GM23338 (cell line): ENCODE measurements around the gene STK32C. TPM values are rescaled to one million over a fixed set of nuclear protein-coding genes. Genes with fewer than 3 reads are reported as not detected.

Experiments
- ATAC-seq: fragments of 200-7000 bp; cut with Tn5 transposase; 3 replicates; pipeline ENCODE4 v1.9.1; 2020
- DNase-seq: peaks from one replicate; pipeline ENCODE4 v3.0.0-alpha.2; 2015; ENCODE audit warnings: low spot score
- H2AFZ ChIP-seq: fragments of 200-600 bp; sonication (generic); 2 replicates; pipeline ENCODE4 v1.8.0; 2016; ENCODE audit warnings: antibody characterized with exemption, mild to moderate bottlenecking, moderate library complexity
- H3F3A ChIP-seq: fragments of 200-600 bp; sonication (generic); replicated peaks from 2 replicates; pipeline ENCODE4 v1.8.0; 2017; ENCODE audit warnings: antibody characterized with exemption, mixed run types, low read depth
- H3K27ac ChIP-seq: fragments of 200-600 bp; sonication (generic); 2 replicates; pipeline ENCODE4 v1.6.1; 2016; ENCODE audit warnings: low read depth
- H3K27me3 ChIP-seq: fragments of 200-600 bp; sonication (generic); 2 replicates; pipeline ENCODE4 v1.8.0; 2016; ENCODE audit warnings: mild to moderate bottlenecking, mixed run types, moderate library complexity; ENCODE audit not compliant: insufficient read depth
- H3K36me3 ChIP-seq: fragments of 200-600 bp; sonication (generic); 2 replicates; pipeline ENCODE4 v1.8.0; 2016; ENCODE audit warnings: mild to moderate bottlenecking; ENCODE audit not compliant: insufficient read depth
- H3K4me1 ChIP-seq: fragments of 200-600 bp; sonication (generic); 2 replicates; pipeline ENCODE4 v1.8.0; 2016; ENCODE audit warnings: mild to moderate bottlenecking, moderate library complexity; ENCODE audit not compliant: insufficient read depth
- H3K4me2 ChIP-seq: fragments of 200-600 bp; sonication (generic); 2 replicates; pipeline ENCODE4 v1.7.1; 2017; ENCODE audit warnings: mixed run types
- H3K4me3 ChIP-seq: fragments of 200-600 bp; sonication (generic); 2 replicates; pipeline ENCODE4 v1.6.1; 2016; ENCODE audit warnings: mixed run types
- H3K79me2 ChIP-seq: fragments of 200-600 bp; sonication (generic); replicated peaks from 2 replicates; pipeline ENCODE4 v1.8.0; 2017; ENCODE audit warnings: mild to moderate bottlenecking; ENCODE audit not compliant: insufficient read depth
- H3K9me2 ChIP-seq: fragments of 200-600 bp; sonication (generic); 2 replicates; pipeline ENCODE4 v1.8.0; 2017; ENCODE audit not compliant: insufficient read depth
- H4K20me1 ChIP-seq: fragments of 200-600 bp; sonication (generic); replicated peaks from 2 replicates; pipeline ENCODE4 v1.8.0; 2017; ENCODE audit warnings: mild to moderate bottlenecking; ENCODE audit not compliant: insufficient read depth
- H3K27ac Mint-ChIP-seq: 2 replicates; pipeline ENCODE4 v1.8.0; 2020; ENCODE audit warnings: inconsistent platforms, mild to moderate bottlenecking, moderate library complexity, mixed read lengths
- H3K27me3 Mint-ChIP-seq: 3 replicates; pipeline ENCODE4 v1.8.0; 2022; ENCODE audit warnings: low read depth, mild to moderate bottlenecking, moderate library complexity, mixed read lengths, inconsistent platforms; ENCODE audit not compliant: insufficient read depth, poor library complexity
- H3K36me3 Mint-ChIP-seq: 3 replicates; pipeline ENCODE4 v1.8.0; 2021; ENCODE audit warnings: low read depth, mild to moderate bottlenecking, inconsistent platforms, moderate library complexity, mixed read lengths
- H3K4me1 Mint-ChIP-seq: 3 replicates; pipeline ENCODE4 v1.8.0; 2020; ENCODE audit warnings: mild to moderate bottlenecking, inconsistent platforms, mixed read lengths
- H3K4me3 Mint-ChIP-seq: 3 replicates; pipeline ENCODE4 v1.8.0; 2021; ENCODE audit warnings: moderate library complexity, mild to moderate bottlenecking, inconsistent platforms, mixed read lengths
- H3K9me3 Mint-ChIP-seq: 3 replicates; pipeline ENCODE4 v1.8.0; 2020; ENCODE audit warnings: moderate library complexity, mild to moderate bottlenecking, inconsistent platforms, mixed read lengths
- CREB1 ChIP-seq: fragments of 250-450 bp; sonication (Bioruptor Pico); IDR thresholded peaks from 2 replicates; pipeline ENCODE4 v1.5.0; 2020; ENCODE audit warnings: low read depth, mild to moderate bottlenecking, moderate library complexity
- CTCF ChIP-seq, 2 experiments: fragments of 200-600 bp in 1 of 2; sonication (generic) in 1 of 2; conservative IDR thresholded peaks; 2 replicates each; pipeline versions ENCODE4 v1.5.1 to v1.6.1; 2016 to 2017; ENCODE audit warnings: antibody characterized with exemption in 2 of 2, low read depth in 2 of 2, mild to moderate bottlenecking in 2 of 2, moderate library complexity in 1 of 2
- ETS1 ChIP-seq: IDR thresholded peaks from 2 replicates; pipeline ENCODE4 v1.6.1; 2016; ENCODE audit warnings: antibody characterized with exemption
- EZH2 ChIP-seq: fragments of 200-600 bp; sonication (generic); IDR thresholded peaks from one replicate; pipeline ENCODE4 v1.8.0; 2017; ENCODE audit warnings: antibody characterized with exemption, mild to moderate bottlenecking, low read depth; ENCODE audit not compliant: unreplicated experiment
- EZH2phosphoT487 ChIP-seq: fragments of 200-600 bp; sonication (generic); IDR thresholded peaks from one replicate; pipeline ENCODE4 v1.8.1; 2018; ENCODE audit warnings: antibody characterized with exemption; ENCODE audit not compliant: unreplicated experiment
- JUNB ChIP-seq: IDR thresholded peaks from one replicate; pipeline ENCODE4 v1.6.1; 2016; ENCODE audit warnings: antibody characterized with exemption; ENCODE audit not compliant: unreplicated experiment
- NANOG ChIP-seq: IDR thresholded peaks from 2 replicates; pipeline ENCODE4 v1.6.1; 2016; ENCODE audit warnings: antibody characterized with exemption, borderline replicate concordance
- POLR2AphosphoS5 ChIP-seq: IDR thresholded peaks from 2 replicates; pipeline ENCODE4 v1.6.1; 2016; ENCODE audit warnings: antibody characterized with exemption, low read depth
- REST ChIP-seq: IDR thresholded peaks from one replicate; pipeline ENCODE4 v1.6.1; 2018; ENCODE audit warnings: antibody characterized with exemption; ENCODE audit not compliant: unreplicated experiment
- STAT1 ChIP-seq: IDR thresholded peaks from one replicate; pipeline ENCODE4 v1.6.1; 2016; ENCODE audit warnings: antibody characterized with exemption; ENCODE audit not compliant: unreplicated experiment
- ZNF114 ChIP-seq: fragments of 250-450 bp; sonication (Bioruptor Pico); IDR thresholded peaks from 2 replicates; pipeline ENCODE4 v1.5.0; 2020; ENCODE audit warnings: mild to moderate bottlenecking, moderate library complexity
- ZNF331 ChIP-seq: fragments of 250-450 bp; sonication (Bioruptor Pico); IDR thresholded peaks from 2 replicates; pipeline ENCODE4 v1.5.0; 2020; ENCODE audit warnings: low read depth, mild to moderate bottlenecking, moderate library complexity
- ZNF462 ChIP-seq: fragments of 250-450 bp; sonication (Bioruptor Pico); IDR thresholded peaks from 2 replicates; pipeline ENCODE4 v1.5.0; 2020; ENCODE audit warnings: mild to moderate bottlenecking, moderate library complexity
- polyA plus RNA-seq: library from polyadenylated mRNA; unstranded; fragments of >200 nt; fragmentation: Nextera tagmentation; extraction: Ambion mirVana; gene quantifications from 2 replicates; pipeline ENCODE4 v1.2.1, GENCODE V29; 2016
- total RNA-seq: library from RNA; depleted of rRNA; stranded (reverse); fragments of >200 nt; shearing (Covaris generic); gene quantifications from 2 replicates; pipeline ENCODE4 v1.2.3, GENCODE V29; 2014

The STK32C gene
- total and polyA plus RNA-seq, 2 experiments from 2014 or later: 10.2 to 20.5 TPM

- peaks cover 12% of the 10 kb centered on the region for H3K4me1 Mint-ChIP-seq
- H3K9me2 ChIP-seq: no peaks in the 10 kb centered on the region
- H3K36me3 Mint-ChIP-seq: no peaks in the 10 kb centered on the region
- no peak overlapping the region for H3K4me2 ChIP-seq
- no peaks in the 10 kb centered on the region for H3K27me3 ChIP-seq
- no peaks in the 10 kb centered on the region for H3K36me3 ChIP-seq
- H3K4me3 Mint-ChIP-seq: no peak overlapping the region
- no peak for TF ChIP-seq REST
- TF ChIP-seq ETS1: no peak
- no peak for TF ChIP-seq POLR2AphosphoS5
- TF ChIP-seq STAT1: no peak
- no peak for TF ChIP-seq ZNF114 (CRISPR knock-in tag)
- no peak for TF ChIP-seq CTCF (conservative IDR thresholded peaks at IDR 0.05; ENCODE audit: low read depth in 2 of 2)
- TF ChIP-seq JUNB: no peak
- no peak for TF ChIP-seq CREB1 (CRISPR knock-in tag)
- no peak for TF ChIP-seq ZNF462
- TF ChIP-seq NANOG: no peak
- TF ChIP-seq EZH2phosphoT487: no peak
- no peak for TF ChIP-seq EZH2
- TF ChIP-seq ZNF331: no peak
- H3K79me2 ChIP-seq: no peaks in the 10 kb centered on the region
- no peak overlapping the region for H2AFZ ChIP-seq
- DNase-seq (no peak), ATAC-seq (no peak)
- H3F3A ChIP-seq: no peaks in the 10 kb centered on the region
- no peaks in the 10 kb centered on the region for H3K9me3 Mint-ChIP-seq
- no peaks in the 10 kb centered on the region for H4K20me1 ChIP-seq
- peaks cover 8% of the 10 kb centered on the region for H3K27me3 Mint-ChIP-seq
- H3K4me3 ChIP-seq: no peak overlapping the region
- H3K27ac ChIP-seq: no peak overlapping the region
- no peak overlapping the region for H3K27ac Mint-ChIP-seq
- no peaks in the 10 kb centered on the region for H3K4me1 ChIP-seq
These were observed 71.6 kb downstream of the STK32C start for GRCh38 chr10:132236161-132236560.
